Stromal cell of bone marrow (primary cell): ENCODE results near the gene CEBPB.
"Not testable (repeated sequence)": the region's sequence is repeated elsewhere in the genome, so short reads cannot be mapped to it uniquely, and the experiment has no call there.

ENCODE experiments used
- DNase-seq: peaks from one replicate; pipeline ENCODE4 v3.0.0-alpha.2; 2012; ENCODE audit warnings: low read depth

Gene CEBPB

DNA sequence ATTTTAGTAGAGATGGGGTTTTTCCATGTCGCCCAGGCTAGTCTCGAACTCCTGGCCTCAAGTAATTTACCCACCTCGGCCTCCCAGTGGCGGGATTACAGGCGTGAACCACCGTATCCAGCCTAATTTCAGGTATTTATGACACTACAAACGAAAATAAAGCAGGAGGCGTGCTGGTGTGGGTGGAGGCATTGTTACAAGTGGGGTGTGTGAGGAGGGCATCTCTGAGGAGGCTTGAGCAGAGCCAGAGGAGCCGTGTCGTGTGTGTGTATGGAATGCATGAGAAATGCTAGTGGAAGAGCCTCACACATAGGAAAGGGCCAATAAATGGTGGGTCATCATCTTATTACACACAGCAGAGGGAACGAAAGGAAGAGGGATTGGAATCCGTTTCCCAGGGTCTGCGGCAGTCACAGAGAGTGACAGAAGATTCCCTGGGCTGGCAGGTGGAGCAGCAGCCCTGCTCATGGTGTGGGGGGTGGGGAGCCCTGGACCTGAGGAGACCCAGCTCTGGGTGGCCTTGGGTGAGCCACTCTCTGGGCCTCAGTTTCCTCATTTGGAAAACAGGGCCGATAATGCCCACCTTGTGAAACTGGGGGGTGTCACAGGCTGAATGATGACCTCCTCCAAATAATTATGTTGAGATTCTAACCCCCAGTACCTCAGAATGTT is 19.9 kb upstream of the CEBPB start:
- no peak for DNase-seq

GRCh38 chr20:50172347-50173013 is 18.1 kb upstream of the CEBPB start:
- peak; percentile 58 for DNase-seq

DNA sequence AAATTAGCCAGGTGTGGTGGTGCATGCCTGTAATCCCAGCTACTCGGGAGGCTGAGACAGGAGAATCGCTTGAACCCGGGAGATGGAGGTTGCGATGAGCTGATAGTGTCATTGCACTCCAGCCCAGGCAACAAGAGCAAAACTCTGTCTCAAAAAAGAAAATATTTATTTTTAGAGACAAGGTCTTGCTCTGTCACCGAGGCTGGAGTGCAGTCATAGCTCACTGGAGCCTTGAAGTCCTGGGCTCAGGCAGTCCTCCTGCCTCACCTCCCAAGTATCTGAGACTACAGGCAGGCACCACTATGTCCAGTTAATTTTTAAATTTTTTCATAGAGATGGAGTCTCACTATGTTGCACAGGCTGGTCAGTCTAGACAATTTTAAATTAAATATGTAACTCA is 16.2 kb upstream of the CEBPB start:
- DNase-seq, result no peak

DNA sequence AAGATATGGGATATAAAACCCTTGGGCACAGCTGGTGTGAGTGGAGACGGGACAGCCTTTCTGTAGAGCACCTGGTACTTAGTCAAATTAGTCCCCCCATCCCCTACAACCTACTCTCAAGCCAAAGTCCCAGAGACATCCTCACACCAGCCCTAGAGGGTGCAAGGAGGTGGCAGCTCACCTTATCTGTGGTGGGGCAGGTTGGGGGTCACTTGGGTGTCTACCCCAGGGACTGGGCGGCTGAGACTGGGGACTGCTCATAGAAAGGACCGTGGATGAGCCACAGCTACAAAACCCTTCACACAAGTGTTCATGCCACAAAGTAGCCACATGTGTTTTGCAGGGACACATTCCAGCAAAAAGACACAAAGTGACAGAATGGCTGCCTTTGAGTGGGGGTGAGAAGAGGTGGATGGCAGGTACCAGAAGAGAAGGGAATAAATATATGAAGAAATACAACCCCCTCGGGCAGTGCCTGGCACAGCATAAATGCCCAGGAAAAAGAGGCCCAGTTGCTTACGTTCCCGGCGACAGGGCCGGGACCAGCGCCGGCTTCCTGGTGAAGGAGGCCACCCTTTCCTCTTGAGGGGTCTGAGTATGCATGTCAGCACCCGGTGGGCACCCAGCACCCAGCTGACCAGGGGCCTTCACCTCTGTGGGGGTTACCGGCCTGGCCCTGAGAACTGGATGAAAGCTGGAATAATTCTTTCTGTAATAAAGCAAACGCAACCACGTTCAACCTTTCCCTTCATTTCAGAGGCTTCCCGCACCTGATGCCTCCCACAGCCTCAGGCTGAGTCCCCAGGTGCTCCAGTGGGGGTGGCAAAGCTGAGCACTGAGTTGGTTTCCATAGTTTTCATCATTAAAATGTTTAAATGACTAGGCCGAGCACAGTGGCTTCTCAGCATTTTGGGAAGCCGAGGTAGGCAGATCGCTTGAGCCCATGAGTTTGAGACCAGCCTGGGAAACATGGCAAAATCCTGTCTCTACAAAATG is 14.4 kb upstream of the CEBPB start:
- no peak for DNase-seq

GRCh38 chr20:50178672-50179071 is 12.0 kb upstream of the CEBPB start:
- not testable (repeated sequence) for DNase-seq

GRCh38 chr20:50181344-50181743 is 9.3 kb upstream of the CEBPB start:
- DNase-seq, result no peak

GRCh38 chr20:50182346-50182745 is 8.3 kb upstream of the CEBPB start:
- no peak for DNase-seq

- DNase-seq, result no peak
Observed at GRCh38 chr20:50185426-50185825, 5.2 kb upstream of the CEBPB start.

DNA sequence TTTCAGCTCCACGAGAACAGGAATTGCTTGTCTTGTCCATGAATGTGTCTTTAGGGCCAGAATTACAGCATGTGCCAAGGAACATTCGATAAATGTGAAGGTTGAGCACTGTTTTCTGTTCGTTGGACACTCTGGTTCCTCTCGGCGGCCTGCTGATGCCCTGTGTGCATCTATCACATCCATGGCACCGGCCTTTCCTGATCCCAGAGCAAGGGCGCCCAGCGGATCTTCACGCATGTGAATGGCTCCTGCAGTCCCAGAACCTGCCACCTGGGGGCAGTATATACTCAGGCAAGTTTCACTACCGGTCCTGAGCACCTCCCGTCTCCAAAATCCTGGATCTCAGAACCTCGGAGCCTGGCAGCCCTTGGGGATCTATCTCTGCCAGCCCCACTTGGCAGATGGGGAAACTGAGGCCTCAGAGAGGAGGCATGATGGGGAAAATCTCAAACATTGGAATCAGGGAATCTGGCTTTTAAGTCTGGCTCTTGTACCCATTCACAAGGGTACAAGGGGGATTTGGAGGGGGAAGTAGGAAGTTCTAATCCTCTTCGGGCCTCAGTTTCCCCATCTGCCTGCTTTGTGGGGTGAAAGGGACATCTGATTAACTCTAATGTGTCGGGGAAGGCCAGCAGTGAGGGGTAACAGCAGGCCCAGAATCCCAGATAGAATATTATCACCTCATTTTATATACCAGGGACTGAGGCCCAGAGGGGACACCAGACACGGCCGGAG is 4.3 kb upstream of the CEBPB start:
- DNase-seq, result peak; percentile 55

DNA sequence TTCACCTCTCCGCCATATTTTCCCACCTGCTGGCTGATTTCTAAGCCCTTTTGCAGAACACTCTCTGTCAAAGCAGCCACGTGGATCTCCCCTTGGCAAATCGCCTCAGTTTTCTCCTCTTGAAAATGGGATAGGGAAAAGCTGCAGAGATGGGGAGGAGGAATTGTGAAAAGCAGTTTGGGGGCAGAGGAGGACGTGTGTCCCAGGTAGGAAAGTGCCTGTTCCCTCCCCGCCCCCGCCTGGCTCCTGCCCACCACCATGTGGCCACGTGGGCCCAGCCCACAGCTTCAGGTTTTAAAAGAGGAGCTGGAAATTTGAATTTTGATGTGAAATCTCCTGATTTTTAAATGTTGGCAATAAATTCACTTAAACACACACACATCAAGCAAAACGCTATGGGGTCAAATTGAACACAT is 3.6 kb upstream of the CEBPB start:
- no peak for DNase-seq

DNA sequence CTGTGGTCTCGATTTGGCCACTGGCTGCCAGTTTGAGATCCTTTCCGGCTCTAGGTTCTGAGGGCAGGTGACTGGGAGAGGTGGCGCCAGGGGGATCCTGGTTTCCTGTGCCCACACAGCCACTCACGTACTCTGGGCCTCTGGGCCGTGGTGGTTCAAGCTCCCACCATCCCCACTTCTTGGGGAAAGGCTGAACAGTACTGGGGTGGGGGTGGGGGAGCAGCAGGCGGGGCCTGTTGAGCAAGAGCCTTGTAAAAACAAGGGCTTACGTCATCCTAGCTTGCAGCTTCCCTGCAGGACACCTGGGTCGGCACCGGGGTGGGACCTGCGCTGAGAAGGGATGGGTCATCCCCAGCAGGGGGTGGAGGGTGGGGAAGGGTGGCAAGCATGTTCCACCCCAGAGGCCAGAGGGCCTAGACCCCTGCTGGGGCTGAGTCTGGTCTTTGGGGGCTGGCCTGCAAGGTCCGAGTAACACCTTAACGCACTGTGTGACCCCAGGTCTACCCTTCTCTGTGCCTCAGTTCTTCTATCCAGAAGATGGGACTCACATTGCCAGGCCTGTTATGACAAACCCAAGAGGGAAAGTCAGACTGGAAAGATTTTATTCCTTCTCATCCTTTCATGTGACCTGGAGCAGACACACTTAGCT is 3.1 kb upstream of the CEBPB start:
- DNase-seq, result no peak

- no peak for DNase-seq
Observed at GRCh38 chr20:50188287-50188688, 2.3 kb upstream of the CEBPB start.

GRCh38 chr20:50188879-50189680 is 1.6 kb upstream of the CEBPB start:
- DNase-seq, result no peak

GRCh38 chr20:50189681-50190250 is 864 bp upstream of the CEBPB start:
- DNase-seq, result no peak

- DNase-seq, result no peak
Observed at GRCh38 chr20:50191065-50191543, 474 bp downstream of the CEBPB start.

DNA sequence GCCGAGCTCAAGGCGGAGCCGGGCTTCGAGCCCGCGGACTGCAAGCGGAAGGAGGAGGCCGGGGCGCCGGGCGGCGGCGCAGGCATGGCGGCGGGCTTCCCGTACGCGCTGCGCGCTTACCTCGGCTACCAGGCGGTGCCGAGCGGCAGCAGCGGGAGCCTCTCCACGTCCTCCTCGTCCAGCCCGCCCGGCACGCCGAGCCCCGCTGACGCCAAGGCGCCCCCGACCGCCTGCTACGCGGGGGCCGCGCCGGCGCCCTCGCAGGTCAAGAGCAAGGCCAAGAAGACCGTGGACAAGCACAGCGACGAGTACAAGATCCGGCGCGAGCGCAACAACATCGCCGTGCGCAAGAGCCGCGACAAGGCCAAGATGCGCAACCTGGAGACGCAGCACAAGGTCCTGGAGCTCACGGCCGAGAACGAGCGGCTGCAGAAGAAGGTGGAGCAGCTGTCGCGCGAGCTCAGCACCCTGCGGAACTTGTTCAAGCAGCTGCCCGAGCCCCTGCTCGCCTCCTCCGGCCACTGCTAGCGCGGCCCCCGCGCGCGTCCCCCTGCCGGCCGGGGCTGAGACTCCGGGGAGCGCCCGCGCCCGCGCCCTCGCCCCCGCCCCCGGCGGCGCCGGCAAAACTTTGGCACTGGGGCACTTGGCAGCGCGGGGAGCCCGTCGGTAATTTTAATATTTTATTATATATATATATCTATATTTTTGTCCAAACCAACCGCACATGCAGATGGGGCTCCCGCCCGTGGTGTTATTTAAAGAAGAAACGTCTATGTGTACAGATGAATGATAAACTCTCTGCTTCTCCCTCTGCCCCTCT is 1.1 kb downstream of the CEBPB start:
- DNase-seq, result no peak

DNA sequence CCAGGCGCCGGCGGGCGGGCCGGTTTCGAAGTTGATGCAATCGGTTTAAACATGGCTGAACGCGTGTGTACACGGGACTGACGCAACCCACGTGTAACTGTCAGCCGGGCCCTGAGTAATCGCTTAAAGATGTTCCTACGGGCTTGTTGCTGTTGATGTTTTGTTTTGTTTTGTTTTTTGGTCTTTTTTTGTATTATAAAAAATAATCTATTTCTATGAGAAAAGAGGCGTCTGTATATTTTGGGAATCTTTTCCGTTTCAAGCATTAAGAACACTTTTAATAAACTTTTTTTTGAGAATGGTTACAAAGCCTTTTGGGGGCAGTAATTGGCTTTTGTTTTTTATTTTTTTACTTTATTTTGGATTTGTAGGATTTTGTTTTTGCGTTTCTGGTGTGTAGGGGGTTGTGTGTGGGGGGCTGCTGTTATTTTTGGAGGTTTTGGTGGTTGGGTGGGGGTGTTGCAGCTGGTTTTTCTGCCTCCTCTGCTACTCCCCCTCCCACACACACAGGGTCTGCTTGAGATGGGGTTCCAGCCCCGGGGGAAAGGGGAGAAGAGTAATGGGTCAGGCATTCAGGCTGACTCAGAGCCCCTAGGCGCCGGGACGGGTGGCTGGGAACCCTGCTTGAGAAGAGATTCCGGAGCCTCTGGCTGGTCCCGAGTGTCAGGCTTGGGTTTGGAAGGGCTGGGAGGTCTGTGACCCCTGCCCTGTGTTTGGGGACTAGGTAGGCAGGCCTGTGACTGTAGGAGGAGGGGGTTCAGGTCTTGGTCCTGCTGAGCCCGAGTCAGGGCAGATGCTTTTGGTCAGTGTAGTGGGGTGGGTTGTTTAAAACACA is 2.0 kb downstream of the CEBPB start:
- DNase-seq, result peak; percentile 73

DNA sequence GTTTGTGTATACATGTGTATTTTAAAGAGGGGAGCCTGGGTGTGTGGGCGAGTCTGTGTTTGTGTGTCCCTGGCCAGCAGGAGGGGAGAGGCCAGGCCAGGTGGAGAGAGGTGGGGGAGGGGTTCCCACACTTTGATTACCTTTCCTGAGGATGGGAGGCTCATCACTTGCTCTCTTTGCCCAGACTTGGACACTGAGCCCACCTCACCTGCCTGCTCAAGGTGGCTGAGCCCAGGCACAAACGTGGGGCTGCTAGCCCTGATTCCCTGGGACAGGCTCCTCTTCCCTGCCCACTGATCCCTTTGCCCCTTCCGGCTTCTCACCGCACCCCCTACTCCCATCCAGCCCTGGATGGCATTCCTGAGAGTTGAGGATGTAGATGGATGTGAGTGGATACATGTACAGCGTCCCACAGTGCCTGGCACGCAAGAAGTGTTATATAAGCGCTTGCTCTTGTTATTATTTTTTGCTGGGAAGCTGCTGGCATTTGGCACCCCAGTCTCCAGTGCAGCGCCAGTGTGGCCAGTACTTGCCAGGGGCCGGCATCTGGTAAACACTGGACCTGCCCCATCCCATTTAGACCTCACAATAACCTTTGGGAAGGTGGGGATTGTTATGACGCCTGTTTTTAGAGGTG is 2.7 kb downstream of the CEBPB start:
- DNase-seq, result peak; percentile 37
